GM04504 (cell line): ENCODE results near the gene FBN2.
"Not testable (repeated sequence)": the region's sequence is repeated elsewhere in the genome, so short reads cannot be mapped to it uniquely, and the experiment has no call there.

ENCODE experiments used
- DNase-seq: peaks from one replicate; pipeline ENCODE4 v3.0.0-alpha.2; 2012; ENCODE audit warnings: low read depth

Gene FBN2

DNA sequence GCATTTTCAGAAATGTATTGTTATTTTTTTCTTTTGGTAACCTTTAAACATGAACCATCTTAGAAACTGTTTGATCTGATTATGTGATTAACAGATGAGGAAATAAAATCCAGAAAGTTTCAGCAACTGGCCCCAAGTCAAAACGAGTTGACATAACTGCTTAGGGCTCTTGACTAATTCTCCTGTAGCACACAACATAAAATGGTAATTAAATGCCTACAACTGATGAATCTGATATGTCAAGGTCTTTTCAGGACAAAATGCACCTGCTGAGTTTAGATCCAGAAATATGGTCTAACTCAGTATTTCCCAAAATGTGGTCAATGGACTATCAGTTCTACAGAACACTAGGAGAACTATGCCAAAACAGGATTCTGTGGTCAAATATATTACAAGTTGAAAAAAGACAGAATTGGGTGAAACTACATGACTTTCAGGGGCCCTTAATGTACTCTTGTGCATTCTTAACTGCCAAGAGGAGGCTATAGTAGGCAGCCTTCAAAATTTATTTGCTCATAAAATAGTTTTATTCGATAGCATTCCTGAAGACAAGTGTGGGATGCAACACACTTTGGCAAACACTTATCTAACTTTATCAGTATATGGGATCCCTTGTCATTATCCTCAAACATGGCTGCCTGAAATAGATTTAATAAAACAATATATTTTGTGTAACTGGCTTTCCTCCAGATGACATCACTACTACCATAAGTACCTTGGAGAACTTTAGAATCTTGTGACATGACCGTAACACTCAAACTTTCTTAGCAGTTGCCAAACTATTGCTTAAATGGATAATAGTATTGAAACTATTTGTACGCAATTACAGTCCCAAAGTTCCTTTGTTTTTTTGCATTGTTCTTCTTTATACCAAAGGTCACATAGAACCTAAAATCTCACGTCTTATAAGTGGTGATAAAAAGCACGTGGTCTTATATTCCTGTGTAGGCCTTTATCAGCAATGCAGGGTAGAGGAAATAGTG, 59.4 kb downstream of the FBN2 start:
- DNase-seq, result no peak

- DNase-seq, result no peak
Measured at GRCh38 chr5:128477944-128478343, 60.1 kb downstream of the FBN2 start.

GRCh38 chr5:128475693-128476092, 62.4 kb downstream of the FBN2 start:
- DNase-seq, result no peak

DNA sequence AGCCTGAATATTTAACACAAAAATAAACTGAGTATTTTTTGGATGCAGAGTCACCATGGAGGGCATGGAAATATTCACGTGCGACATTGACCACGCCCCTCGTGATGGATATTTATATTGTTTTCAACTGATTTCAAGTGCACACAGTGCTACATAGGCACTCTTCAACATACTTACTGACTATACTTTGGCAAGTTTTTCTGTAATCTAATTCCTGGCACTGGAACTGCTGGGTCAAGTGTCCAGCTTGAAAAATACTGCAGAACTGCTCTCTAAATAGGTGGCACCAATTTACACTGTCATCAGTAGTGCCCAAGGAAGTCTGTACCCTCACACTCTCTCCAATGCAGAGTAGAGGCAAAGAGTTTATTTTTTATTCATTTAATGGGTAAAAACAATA, 65.1 kb downstream of the FBN2 start:
- no peak for DNase-seq

DNA sequence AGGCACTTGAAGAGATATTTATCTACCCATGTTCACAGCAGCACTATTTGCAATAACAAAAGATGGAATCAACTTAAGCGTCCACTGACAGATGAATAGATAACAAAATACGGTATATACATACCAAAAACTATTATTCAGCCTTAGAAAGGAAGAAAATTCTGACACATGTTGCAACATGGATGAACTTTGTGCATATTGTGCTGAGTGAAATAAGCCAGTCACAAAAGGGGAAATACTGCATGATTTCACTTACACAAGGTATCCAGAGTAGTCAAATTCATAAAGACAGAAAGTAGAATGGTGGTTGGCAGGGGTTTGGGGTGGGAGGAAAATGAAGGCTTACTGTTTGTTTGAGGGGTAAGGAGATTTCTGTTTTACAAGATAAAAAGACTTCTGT, 66.0 kb downstream of the FBN2 start:
- no peak for DNase-seq

DNA sequence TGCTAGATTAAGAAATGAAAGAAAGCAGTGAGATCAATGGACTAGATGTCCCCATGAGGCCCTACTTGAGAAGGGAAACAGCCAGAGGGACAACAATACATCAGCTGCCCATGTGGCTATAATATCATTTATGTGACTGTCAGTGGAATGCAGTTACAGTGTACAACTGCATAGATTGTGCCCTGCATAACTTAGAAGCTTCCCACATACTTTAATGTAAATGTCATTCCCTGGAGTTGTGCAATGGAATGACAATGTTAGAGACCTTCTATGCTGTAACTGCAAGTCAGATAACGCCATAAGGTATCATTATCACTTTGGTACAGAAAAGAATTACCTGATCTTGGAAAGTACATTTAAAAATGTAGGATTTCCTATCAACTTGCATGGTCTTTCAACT, 67.4 kb downstream of the FBN2 start:
- no peak for DNase-seq

- no peak for DNase-seq
Measured at GRCh38 chr5:128469912-128470311, 68.1 kb downstream of the FBN2 start.

DNA sequence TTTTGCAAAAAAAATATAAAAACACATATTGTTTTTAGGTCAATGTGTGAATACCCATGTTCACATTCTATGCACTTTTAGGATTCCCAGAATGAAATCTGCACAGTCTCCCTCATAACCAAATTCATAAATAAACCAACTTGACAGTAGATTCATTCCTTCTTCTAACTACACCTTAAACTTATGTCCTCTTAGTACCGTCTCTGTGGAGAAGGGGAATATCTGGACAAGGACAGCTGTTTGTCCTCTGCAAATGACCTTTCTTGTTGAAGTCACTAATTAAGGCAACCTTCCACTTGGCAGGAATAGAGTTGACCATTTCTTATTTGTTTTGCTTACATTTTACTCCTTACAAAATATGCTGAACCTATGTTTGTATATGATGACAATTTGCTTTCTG, 71.1 kb downstream of the FBN2 start:
- no peak for DNase-seq

DNA sequence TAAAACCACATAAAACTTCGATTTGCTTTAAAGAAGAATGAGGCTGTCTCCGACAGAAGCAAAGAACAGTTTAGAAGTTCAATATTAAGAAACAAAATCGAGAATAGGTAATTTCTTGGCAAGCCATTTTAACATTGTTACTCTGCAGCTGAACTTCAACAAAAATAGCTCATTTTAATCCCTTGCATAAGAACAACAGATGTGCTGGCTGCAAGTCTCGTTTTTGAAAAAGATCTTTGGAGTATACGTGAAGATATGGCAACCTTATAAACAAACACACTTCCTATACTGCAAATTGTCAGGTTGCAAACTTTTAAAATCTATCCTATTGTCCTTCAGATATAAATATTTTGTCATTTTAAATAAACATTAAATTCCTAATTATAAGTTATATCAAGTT, 71.5 kb downstream of the FBN2 start:
- no peak for DNase-seq

- no peak for DNase-seq
Measured at GRCh38 chr5:128464596-128464995, 73.4 kb downstream of the FBN2 start.

- no peak for DNase-seq
Measured at GRCh38 chr5:128462330-128462729, 75.7 kb downstream of the FBN2 start.

DNA sequence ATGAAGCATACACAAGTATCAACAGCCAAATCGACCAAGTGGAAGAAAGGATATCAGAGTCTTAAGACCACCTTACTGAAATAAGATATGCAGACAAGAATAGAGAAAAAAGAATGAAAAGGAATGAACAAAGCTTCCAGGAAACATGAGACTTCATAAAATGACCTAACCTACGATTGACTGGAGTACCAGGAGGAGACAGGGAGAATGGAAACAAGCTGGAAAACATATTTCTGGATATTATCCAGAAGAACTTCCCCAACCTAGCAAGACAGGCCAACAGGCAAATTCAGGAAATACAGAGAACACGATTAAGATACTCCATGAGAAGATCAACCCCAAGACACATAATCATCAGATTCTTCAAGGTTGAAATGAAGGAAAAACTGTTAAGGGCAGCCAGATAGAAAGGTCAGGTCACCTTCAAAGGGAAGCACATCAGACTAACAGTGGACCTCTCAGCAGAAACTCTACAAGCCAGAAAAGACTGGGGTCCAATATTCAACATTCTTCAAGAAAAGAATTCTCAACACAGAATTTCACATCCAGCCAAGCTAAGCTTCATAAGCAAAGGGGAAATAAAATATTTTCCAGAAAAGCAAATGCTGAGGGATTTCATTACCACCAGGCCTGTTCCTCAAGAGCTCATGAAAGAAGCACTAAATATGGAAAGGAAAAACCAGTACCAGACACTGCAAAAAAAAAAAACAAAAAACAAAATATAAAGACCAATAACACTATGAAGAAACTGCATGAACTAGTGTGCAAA, 80.7 kb downstream of the FBN2 start:
- not testable (repeated sequence) for DNase-seq

DNA sequence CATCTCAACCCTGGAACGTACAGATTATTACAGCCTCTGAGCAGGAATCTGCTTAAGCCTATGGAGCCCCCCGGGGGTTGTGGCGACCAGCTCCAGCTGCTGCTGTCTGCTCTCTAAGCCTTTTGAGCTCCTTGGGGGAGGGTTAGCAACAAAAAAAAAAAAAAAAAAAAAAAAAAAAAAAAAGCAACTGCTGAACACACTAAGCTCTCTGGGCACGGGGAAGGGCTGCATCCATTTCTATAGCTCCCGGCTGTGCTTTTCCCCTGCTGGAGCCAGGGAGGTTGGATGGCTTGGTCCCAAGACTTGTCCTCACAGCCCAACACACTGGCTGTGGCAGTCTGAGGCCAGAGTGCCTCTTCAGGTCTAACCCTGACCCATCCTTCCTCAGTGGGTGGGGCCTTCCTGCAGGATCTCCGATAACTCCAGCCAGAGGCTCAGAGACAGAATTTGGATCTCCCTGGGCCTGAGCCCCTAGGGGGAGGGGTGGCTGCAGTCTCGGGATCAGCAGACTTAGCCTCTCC, 82.1 kb downstream of the FBN2 start:
- no peak for DNase-seq

GRCh38 chr5:128453121-128453520, 84.9 kb downstream of the FBN2 start:
- DNase-seq, result no peak

DNA sequence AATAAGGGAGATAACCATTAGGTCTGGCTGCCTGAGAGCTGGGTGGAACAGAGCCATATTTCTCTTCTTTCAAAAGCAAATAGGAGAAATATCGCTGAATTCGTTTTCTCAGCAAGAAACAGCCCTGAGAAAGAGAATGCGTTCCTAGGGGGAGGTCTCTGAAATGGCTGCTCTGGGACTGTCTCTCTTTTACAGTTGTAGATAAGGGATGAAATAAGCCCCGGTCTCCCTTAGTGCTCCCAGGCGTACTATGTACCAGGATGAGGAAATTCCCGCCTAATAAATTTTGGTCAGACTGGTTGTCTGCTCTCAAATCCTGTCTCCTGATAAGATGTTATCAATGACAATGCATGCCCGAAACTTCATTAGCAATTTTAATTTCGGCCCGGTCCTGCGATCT, 90.8 kb downstream of the FBN2 start:
- not testable (repeated sequence) for DNase-seq

GRCh38 chr5:128441941-128442350, 96.1 kb downstream of the FBN2 start:
- no peak for DNase-seq

DNA sequence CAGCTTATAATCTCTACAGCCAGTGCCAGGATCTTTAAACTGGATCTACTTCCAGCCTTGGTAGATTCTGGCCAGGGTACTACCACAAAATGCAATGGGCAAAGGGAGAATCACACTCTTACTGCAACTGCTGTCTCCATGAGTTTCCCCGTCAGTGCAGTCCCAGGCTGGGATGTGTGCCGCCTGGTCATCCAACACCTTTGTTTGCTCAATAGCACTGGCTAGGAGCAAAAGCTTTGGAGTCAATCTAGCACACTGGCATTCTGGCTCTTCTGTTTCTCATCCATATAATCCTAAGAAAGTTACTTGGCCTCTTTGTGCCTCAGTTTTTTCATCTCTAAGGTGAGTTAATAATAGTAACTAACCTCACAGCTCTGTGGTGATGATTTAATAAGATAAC, 96.9 kb downstream of the FBN2 start:
- DNase-seq, result no peak

DNA sequence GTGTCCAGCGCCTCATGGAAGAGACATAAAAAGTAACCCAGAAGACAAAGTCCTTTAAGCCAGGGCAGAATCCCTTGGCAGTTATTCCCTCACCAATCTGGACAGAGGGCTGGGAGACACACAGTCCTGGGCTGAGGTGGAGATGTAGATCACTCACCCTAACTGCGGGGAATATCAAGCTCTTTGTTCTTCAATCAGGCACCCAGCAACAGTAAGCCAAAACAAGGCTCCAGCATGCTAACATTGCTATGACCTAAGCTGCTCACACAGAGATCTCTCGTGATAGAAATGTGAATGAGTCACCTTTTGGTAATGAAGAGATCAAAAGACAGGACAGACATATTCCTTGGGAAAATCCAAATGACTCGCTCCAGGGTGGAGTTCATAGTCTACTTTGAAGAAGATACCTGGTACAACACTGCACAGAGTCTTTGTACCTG, 101.3 kb downstream of the FBN2 start:
- peak; percentile 0 for DNase-seq

DNA sequence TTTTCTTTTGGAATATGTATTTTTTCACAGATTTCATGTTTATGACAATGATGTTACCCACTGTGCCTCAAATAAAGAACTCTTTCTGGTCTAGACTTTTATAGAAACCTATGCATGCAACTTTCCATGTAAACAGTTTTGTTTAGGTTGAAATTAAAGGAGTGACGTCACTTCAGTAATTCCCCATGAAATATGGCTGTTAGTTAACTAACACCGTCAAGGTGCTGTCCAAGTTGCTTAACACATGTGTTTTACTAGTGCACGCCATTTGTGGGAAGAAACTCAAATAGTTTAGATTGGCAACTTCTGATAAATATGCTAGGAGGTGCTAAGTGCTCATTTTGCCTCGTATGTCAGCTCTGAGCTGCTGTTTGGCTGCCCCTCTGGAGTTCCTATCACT, 102.2 kb downstream of the FBN2 start:
- DNase-seq, result no peak

DNA sequence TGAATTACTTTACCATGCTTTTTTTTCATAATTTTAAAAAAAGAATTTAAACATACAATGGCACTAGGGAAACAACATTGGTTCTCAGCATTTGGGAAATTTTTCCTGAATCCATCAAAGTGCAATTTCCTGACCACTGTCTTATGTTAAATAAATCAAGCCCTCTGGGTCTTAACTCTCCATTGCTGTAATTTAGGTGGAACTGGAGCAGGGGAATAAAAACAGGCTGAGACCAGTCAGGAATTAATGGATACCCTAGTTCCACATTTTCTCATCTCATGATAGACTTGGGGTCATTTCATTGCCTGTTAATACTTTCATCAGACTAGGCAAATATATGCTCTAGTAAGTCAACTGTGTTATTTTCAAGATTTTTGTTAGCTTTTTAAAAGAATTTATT, 103.1 kb downstream of the FBN2 start:
- no peak for DNase-seq

DNA sequence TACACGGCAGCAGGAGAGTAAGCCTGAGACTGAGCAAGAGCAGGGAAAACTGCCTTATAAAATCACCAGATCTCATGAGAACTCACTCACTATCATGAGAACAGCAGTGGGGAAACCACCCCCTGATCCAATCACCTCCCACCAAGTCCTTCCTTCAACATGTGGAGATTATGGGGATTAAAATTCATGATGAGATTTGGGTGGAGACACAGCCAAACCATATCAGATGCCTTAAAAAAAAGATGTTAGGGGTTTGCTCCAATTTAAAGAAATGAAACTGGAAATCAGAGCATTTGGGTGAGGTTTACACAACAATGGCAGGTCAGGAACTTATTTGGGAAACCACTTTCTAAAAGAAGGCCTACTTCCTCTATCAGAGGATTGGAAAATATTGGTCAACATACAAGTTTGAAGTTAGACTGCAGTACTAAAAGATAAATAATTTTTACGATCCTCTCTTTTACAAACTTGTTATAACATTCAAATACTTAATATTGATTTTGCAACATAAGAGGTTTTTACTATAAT, 105.1 kb downstream of the FBN2 start:
- DNase-seq, result no peak

- no peak for DNase-seq
Measured at GRCh38 chr5:128427921-128428320, 110.1 kb downstream of the FBN2 start.

- no peak for DNase-seq
Measured at GRCh38 chr5:128426090-128426534, 111.9 kb downstream of the FBN2 start.
